HTR-8/SVneo (cell line): ENCODE measurements around the gene TMEM232.
"Not testable (repeated sequence)": the region's sequence is repeated elsewhere in the genome, so short reads cannot be mapped to it uniquely, and the experiment has no call there.

Experiments
- DNase-seq: peaks from one replicate; pipeline ENCODE4 v3.0.0; 2011; ENCODE audit warnings: low spot score, mixed read lengths; ENCODE audit not compliant: insufficient read length
- FAIRE-seq: peaks from 2 replicates; lab custom pipeline; 2011; peaks lifted over from hg19 to GRCh38; lab: Jason Lieb, UNC

The TMEM232 gene

GRCh38 chr5:110716247-110717245 lies 9.9 kb downstream of the TMEM232 start:
- DNase-seq: no peak
- FAIRE-seq: no peak

- DNase-seq (no peak), FAIRE-seq (no peak)
Observed at GRCh38 chr5:110707260-110707844, 19.1 kb downstream of the TMEM232 start.

- FAIRE-seq: no peak
- no peak for DNase-seq
Observed at GRCh38 chr5:110705349-110705748, 21.1 kb downstream of the TMEM232 start.

- DNase-seq (no peak), FAIRE-seq (no peak)
Observed at GRCh38 chr5:110703481-110703880, 23.0 kb downstream of the TMEM232 start.

GRCh38 chr5:110702704-110703103 lies 23.8 kb downstream of the TMEM232 start:
- FAIRE-seq (no peak), DNase-seq (no peak)

GRCh38 chr5:110702300-110702699 lies 24.2 kb downstream of the TMEM232 start:
- no peak for FAIRE-seq

GRCh38 chr5:110692669-110693068 lies 33.8 kb downstream of the TMEM232 start:
- not testable (repeated sequence) for FAIRE-seq, DNase-seq

More at GRCh38 chr5:110702300-110702699, 24.2 kb downstream of the TMEM232 start:
- no peak for DNase-seq

GRCh38 chr5:110690587-110690986 lies 35.9 kb downstream of the TMEM232 start:
- FAIRE-seq, DNase-seq: not testable (repeated sequence)

- FAIRE-seq (no peak), DNase-seq (no peak)
Observed at GRCh38 chr5:110687485-110687884, 39.0 kb downstream of the TMEM232 start.

GRCh38 chr5:110686270-110686669 lies 40.2 kb downstream of the TMEM232 start:
- FAIRE-seq (no peak), DNase-seq (no peak)

GRCh38 chr5:110681953-110682352 lies 44.5 kb downstream of the TMEM232 start:
- no peak for FAIRE-seq
- no peak for DNase-seq

- DNase-seq: no peak
- FAIRE-seq: no peak
Observed at GRCh38 chr5:110681109-110681508, 45.4 kb downstream of the TMEM232 start.

- not testable (repeated sequence) for FAIRE-seq, DNase-seq
Observed at GRCh38 chr5:110676554-110676953, 49.9 kb downstream of the TMEM232 start.

GRCh38 chr5:110665184-110665726 lies 61.2 kb downstream of the TMEM232 start:
- FAIRE-seq: no peak

GRCh38 chr5:110663525-110663924 lies 62.9 kb downstream of the TMEM232 start:
- FAIRE-seq: no peak
- DNase-seq: no peak

More at GRCh38 chr5:110665184-110665726, 61.2 kb downstream of the TMEM232 start:
- DNase-seq: no peak

- DNase-seq (no peak), FAIRE-seq (no peak)
Observed at GRCh38 chr5:110658006-110658405, 68.5 kb downstream of the TMEM232 start.

- FAIRE-seq: no peak
- no peak for DNase-seq
Observed at GRCh38 chr5:110653231-110653970, 73.1 kb downstream of the TMEM232 start.

- no peak for FAIRE-seq
- DNase-seq: no peak
Observed at GRCh38 chr5:110651507-110651906, 75.0 kb downstream of the TMEM232 start.

- FAIRE-seq (no peak), DNase-seq (no peak)
Observed at GRCh38 chr5:110644357-110644756, 82.1 kb downstream of the TMEM232 start.
